CD14-positive monocyte (primary cell): ENCODE measurements around the gene PPARG. TPM values are rescaled to one million over a fixed set of nuclear protein-coding genes. Genes with fewer than 3 reads are reported as not detected.
"Not testable (repeated sequence)": the region's sequence is repeated elsewhere in the genome, so short reads cannot be mapped to it uniquely, and the experiment has no call there.

Experiments
- DNase-seq, 3 donors: peaks; one replicate each; pipeline ENCODE4 v3.0.0-alpha.2; 2011 to 2022
- H2AFZ ChIP-seq: 2 replicates; pipeline ENCODE4 v1.6.0; 2012; ENCODE audit warnings: mild to moderate bottlenecking, low read depth, low read length, inconsistent platforms; ENCODE audit not compliant: insufficient read depth, poor library complexity, severe bottlenecking
- H3K27ac ChIP-seq, 2 donors: 1 replicate in 1 of 2; 2 replicates in 1 of 2; pipeline ENCODE4 v1.5.1; 2012 to 2013; ENCODE audit warnings: low read length in 2 of 2, control low read depth in 1 of 2, inconsistent platforms in 1 of 2, low read depth in 1 of 2, mild to moderate bottlenecking in 1 of 2
- H3K27me3 ChIP-seq, 2 donors: one replicate each; pipeline versions ENCODE4 v1.6.0 to v1.6.1; 2011 to 2013; ENCODE audit warnings: low read length in 2 of 2; ENCODE audit not compliant: control insufficient read depth in 2 of 2, insufficient read depth in 2 of 2
- H3K36me3 ChIP-seq, 2 donors: replicated peaks in 1 of 2; 1 replicate in 1 of 2; 2 replicates in 1 of 2; pipeline versions ENCODE4 v1.5.1 to v1.6.1; 2012 to 2013; ENCODE audit warnings: low read length in 2 of 2, control low read depth in 1 of 2, inconsistent platforms in 1 of 2, mild to moderate bottlenecking in 1 of 2; ENCODE audit not compliant: insufficient read depth in 2 of 2, control insufficient read depth in 1 of 2
- H3K4me1 ChIP-seq, 2 donors: 1 replicate in 1 of 2; 2 replicates in 1 of 2; pipeline versions ENCODE4 v1.5.1 to v1.6.1; 2012 to 2013; ENCODE audit warnings: low read length in 2 of 2, control low read depth in 1 of 2, inconsistent platforms in 1 of 2, mild to moderate bottlenecking in 1 of 2, moderate library complexity in 1 of 2; ENCODE audit not compliant: insufficient read depth in 2 of 2, control insufficient read depth in 1 of 2
- H3K4me2 ChIP-seq: replicated peaks from 2 replicates; pipeline ENCODE3; 2012; ENCODE audit warnings: low read length, moderate library complexity, mild to moderate bottlenecking; ENCODE audit not compliant: poor library complexity, severe bottlenecking; ENCODE audit errors: extremely low read depth
- H3K4me3 ChIP-seq, 3 experiments: fragments of 200-600 bp in 1 of 3; sonication (generic) in 1 of 3; replicated peaks in 1 of 3; 1 replicate in 2 of 3; 2 replicates in 1 of 3; pipeline ENCODE4 v1.5.1; 2011 to 2013; ENCODE audit warnings: low read length in 3 of 3, mild to moderate bottlenecking in 3 of 3, control low read depth in 2 of 3, low read depth in 2 of 3, inconsistent platforms in 1 of 3, moderate library complexity in 1 of 3
- H3K79me2 ChIP-seq: 2 replicates; pipeline ENCODE4 v1.6.0; 2012; ENCODE audit warnings: mild to moderate bottlenecking, control low read depth, inconsistent platforms, low read length, moderate library complexity; ENCODE audit not compliant: insufficient read depth
- H3K9ac ChIP-seq: 2 replicates; pipeline ENCODE4 v1.6.0; 2017; ENCODE audit warnings: low read length, mild to moderate bottlenecking; ENCODE audit not compliant: insufficient read depth, poor library complexity, severe bottlenecking
- H3K9me3 ChIP-seq, 2 donors: replicated peaks in 1 of 2; 1 replicate in 1 of 2; 2 replicates in 1 of 2; pipeline versions ENCODE4 v1.5.1 to v1.6.1; 2012 to 2013; ENCODE audit warnings: low read length in 2 of 2, control low read depth in 1 of 2; ENCODE audit not compliant: control insufficient read depth in 1 of 2, insufficient read depth in 1 of 2
- H4K20me1 ChIP-seq: 2 replicates; pipeline ENCODE4 v1.6.0; 2012; ENCODE audit warnings: mild to moderate bottlenecking, low read length, control low read depth, moderate library complexity; ENCODE audit not compliant: insufficient read depth
- H3K27ac Mint-ChIP-seq, 7 donors: one replicate each; pipeline ENCODE4 v1.8.0; 2020; ENCODE audit warnings: mild to moderate bottlenecking in 7 of 7, mixed read lengths in 7 of 7, moderate library complexity in 6 of 7, inconsistent platforms in 2 of 7
- H3K27me3 Mint-ChIP-seq, 3 donors: one replicate each; pipeline ENCODE4 v1.8.0; 2021 to 2022; ENCODE audit warnings: low read depth in 3 of 3, mild to moderate bottlenecking in 3 of 3, mixed read lengths in 3 of 3, moderate library complexity in 3 of 3, inconsistent platforms in 1 of 3
- H3K36me3 Mint-ChIP-seq, 2 donors: one replicate each; pipeline ENCODE4 v1.8.0; 2020; ENCODE audit warnings: mixed read lengths in 2 of 2, inconsistent platforms in 1 of 2, mild to moderate bottlenecking in 1 of 2
- H3K4me1 Mint-ChIP-seq: one replicate; pipeline ENCODE4 v1.8.0; 2020; ENCODE audit warnings: mild to moderate bottlenecking, mixed read lengths
- H3K4me3 Mint-ChIP-seq, 2 donors: one replicate each; pipeline ENCODE4 v1.8.0; 2020; ENCODE audit warnings: mild to moderate bottlenecking in 2 of 2, mixed read lengths in 2 of 2, moderate library complexity in 1 of 2
- H3K9me3 Mint-ChIP-seq, 7 donors: one replicate each; pipeline ENCODE4 v1.8.0; 2020 to 2022; ENCODE audit warnings: mixed read lengths in 7 of 7, mild to moderate bottlenecking in 6 of 7, moderate library complexity in 6 of 7, inconsistent platforms in 2 of 7
- CTCF ChIP-seq: fragments of 200-600 bp; IDR thresholded peaks from one replicate; pipeline ENCODE4 v1.8.0; 2022; ENCODE audit warnings: antibody characterized with exemption, mild to moderate bottlenecking
- WGBS: methylation state at CpG from one replicate; pipeline ENCODE4 v1.1.5; 2013; ENCODE audit warnings: missing lambda C conversion rate; ENCODE audit not compliant: insufficient coverage; 5-methylcytosine and 5-hydroxymethylcytosine counted together
- intact Hi-C, 2 donors: fragments of 100-400 bp; cut with micrococcal nuclease; formaldehyde crosslinking; loops; one replicate each; pipeline versions ENCODE4 v1.15.0 to v1.15.1; 2023
- polyA plus RNA-seq, 3 donors: library from polyadenylated mRNA; depleted of rRNA in 1 of 3; unstranded in 2 of 3; stranded (reverse) in 1 of 3; fragments of 300-500 nt in 2 of 3; fragments of >200 nt in 1 of 3; fragmentation: Illumina TruSeq in 2 of 3; gene quantifications; 1 replicate in 2 of 3; 2 replicates in 1 of 3; pipeline ENCODE4 v1.2.3, GENCODE V29; 2012 to 2021

Gene PPARG
- polyA plus RNA-seq, 3 donors = 0.56 to 2.0 (median 0.97) TPM

- Histone ChIP-seq H3K9me3 (no peaks in the 10 kb centered on the region), H3K4me2 (no peak overlapping the region), H3K4me3 (no peak overlapping the region), H3K9ac (no peak overlapping the region), H3K27ac (no peak overlapping the region), H3K36me3 (no peaks in the 10 kb centered on the region), H3K4me1 (peaks cover 12 to 20% of the 10 kb centered on the region in 2 donors), H3K79me2 (no peaks in the 10 kb centered on the region), H2AFZ (no peak overlapping the region), H3K27me3 (no peaks in the 10 kb centered on the region), H4K20me1 (no peaks in the 10 kb centered on the region)
- no peak for TF ChIP-seq CTCF
- Mint-ChIP-seq H3K27me3 (peaks cover 0 to 1% (median 0%) of the 10 kb centered on the region in 3 donors), H3K9me3 (peaks cover 0 to 5% (median 0%) of the 10 kb centered on the region in 7 donors), H3K4me3 (no peak overlapping the region), H3K4me1 (peaks cover 28% of the 10 kb centered on the region), H3K27ac (no peak overlapping the region), H3K36me3 (no peaks in the 10 kb centered on the region)
- no CpG with 5 or more reads among the region's 2 CpGs for WGBS
- intact Hi-C loops = no loop called here
- DNase-seq = no peak
These were observed 33.5 kb upstream of the PPARG start for GRCh38 chr3:12255393-12255792.

GRCh38 chr3:12258911-12259310 lies 30.0 kb upstream of the PPARG start:
- Histone ChIP-seq H3K4me3 (no peak overlapping the region), H3K27me3 (no peaks in the 10 kb centered on the region), H3K27ac (no peak overlapping the region), H3K79me2 (no peaks in the 10 kb centered on the region), H4K20me1 (no peaks in the 10 kb centered on the region), H3K4me2 (no peak overlapping the region), H2AFZ (no peak overlapping the region), H3K4me1 (peaks cover 2 to 8% of the 10 kb centered on the region in 2 donors), H3K36me3 (no peaks in the 10 kb centered on the region), H3K9me3 (no peaks in the 10 kb centered on the region), H3K9ac (no peak overlapping the region)
- intact Hi-C loops = no loop called here
- H3K27me3 Mint-ChIP-seq = peaks cover 0 to 4% (median 0%) of the 10 kb centered on the region in 3 donors
- H3K4me1 Mint-ChIP-seq = peaks cover 18% of the 10 kb centered on the region
- no peak overlapping the region for H3K27ac Mint-ChIP-seq
- no peak for TF ChIP-seq CTCF
- DNase-seq = no peak
- H3K9me3 Mint-ChIP-seq = peaks cover 0 to 5% (median 0%) of the 10 kb centered on the region in 7 donors
- H3K36me3 Mint-ChIP-seq = no peaks in the 10 kb centered on the region
- no peak overlapping the region for H3K4me3 Mint-ChIP-seq

- H3K4me3 ChIP-seq, H3K27ac ChIP-seq, H3K9ac ChIP-seq, H3K36me3 ChIP-seq, H3K27me3 Mint-ChIP-seq, H3K9me3 ChIP-seq, H2AFZ ChIP-seq, H3K4me2 ChIP-seq, DNase-seq, H3K9me3 Mint-ChIP-seq, H3K27me3 ChIP-seq, H3K79me2 ChIP-seq, H3K4me3 Mint-ChIP-seq, intact Hi-C loops, H4K20me1 ChIP-seq, H3K27ac Mint-ChIP-seq, H3K36me3 Mint-ChIP-seq: not testable (repeated sequence)
- H3K4me1 ChIP-seq = peaks cover 14 to 26% of the 10 kb centered on the region in 2 donors
- WGBS = no CpG with 5 or more reads among the region's 8 CpGs
- peaks cover 22% of the 10 kb centered on the region for H3K4me1 Mint-ChIP-seq
These were observed 26.7 kb upstream of the PPARG start for GRCh38 chr3:12262173-12262572.
